Measurements from ENCODE around the gene KIF5A.

- TF ChIP-seq CTCF (IDR thresholded peaks at IDR 0.05) (no peak), EZH2phosphoT487 (IDR thresholded peaks at IDR 0.05) (no peak), EZH2 (IDR thresholded peaks at IDR 0.05) (no peak)
These were observed 49.6 kb upstream of the KIF5A start for GRCh38 chr12:57500213-57500612.

Data from neural progenitor cell (in vitro differentiated cells).